Measurements from ENCODE around the gene MRPS21. TPM values are rescaled to one million over a fixed set of nuclear protein-coding genes. Genes with fewer than 3 reads are reported as not detected.
A peak's percentile ranks its signal among the peaks of the same experiment; 100 is the strongest.

The MRPS21 gene
- total and polyA plus RNA-seq, 12 donors = 28.9 to 367 (median 92.0) TPM

DNA sequence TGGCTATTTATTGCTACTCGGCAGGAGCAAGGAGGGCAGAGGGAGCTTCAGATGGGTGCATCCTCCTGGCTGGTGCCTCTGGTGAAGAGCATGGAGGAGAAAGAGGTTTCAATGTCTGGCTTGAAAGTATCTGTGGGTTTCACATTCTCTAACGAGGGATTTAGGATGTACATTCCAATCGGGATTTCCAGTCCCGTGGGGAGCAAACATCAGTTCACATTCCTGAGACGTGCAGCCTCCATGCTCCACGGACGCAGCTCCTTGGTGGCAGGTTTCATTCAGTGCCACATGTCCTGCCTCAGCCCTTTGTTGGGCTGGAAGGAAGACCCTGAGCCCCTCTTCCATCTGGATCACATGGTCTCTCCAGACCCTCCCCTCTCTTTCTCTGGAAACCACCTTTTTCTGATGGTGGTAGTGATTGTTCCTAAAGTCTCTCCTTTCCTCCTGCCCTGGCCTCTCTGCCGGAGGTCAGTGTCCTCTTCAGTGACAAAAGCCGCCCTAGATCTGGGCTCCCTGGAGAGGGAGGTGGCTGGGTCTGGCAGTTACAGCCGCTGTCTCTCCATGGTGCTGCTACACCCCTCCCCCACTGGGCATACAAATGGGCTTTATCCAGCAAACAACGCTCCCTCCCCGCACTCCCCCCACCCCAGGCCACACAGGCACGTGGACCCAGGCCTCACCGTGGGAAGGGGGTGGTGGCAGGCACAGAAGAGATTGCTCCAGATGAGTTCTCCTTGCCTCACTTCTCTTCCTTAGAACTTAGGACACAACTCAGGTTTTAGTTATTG is 36.9 kb upstream of the MRPS21 start:
- intact Hi-C loops (cut with DNase I) = no loop called here
- TF ChIP-seq, protein P1, sequence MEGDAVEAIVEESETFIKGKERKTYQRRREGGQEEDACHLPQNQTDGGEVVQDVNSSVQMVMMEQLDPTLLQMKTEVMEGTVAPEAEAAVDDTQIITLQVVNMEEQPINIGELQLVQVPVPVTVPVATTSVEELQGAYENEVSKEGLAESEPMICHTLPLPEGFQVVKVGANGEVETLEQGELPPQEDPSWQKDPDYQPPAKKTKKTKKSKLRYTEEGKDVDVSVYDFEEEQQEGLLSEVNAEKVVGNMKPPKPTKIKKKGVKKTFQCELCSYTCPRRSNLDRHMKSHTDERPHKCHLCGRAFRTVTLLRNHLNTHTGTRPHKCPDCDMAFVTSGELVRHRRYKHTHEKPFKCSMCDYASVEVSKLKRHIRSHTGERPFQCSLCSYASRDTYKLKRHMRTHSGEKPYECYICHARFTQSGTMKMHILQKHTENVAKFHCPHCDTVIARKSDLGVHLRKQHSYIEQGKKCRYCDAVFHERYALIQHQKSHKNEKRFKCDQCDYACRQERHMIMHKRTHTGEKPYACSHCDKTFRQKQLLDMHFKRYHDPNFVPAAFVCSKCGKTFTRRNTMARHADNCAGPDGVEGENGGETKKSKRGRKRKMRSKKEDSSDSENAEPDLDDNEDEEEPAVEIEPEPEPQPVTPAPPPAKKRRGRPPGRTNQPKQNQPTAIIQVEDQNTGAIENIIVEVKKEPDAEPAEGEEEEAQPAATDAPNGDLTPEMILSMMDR (IDR thresholded peaks at IDR 0.05) = no peak
- no peak for TF ChIP-seq POLR2A (IDR thresholded peaks at IDR 0.05)
- Histone ChIP-seq H3K36me3 (replicated peaks in 1 of 2) (no peaks in the 10 kb centered on the region), H3K4me3 (peak overlapping the region in 1 of 4 donors; percentile 42), H3K4me1 (replicated peaks in 1 of 2) (peaks cover 21 to 24% of the 10 kb centered on the region in 2 donors), H3K27me3 (no peaks in the 10 kb centered on the region), H3K9me3 (replicated peaks in 1 of 3) (no peaks in the 10 kb centered on the region), H3K27ac (peak overlapping the region in 3 of 5 donors; percentile 60 to 85 (median 82))
- no peak for DNase-seq
- WGBS, 4 donors = 47 to 54% (median 48%) methylated on average over 13 to 14 of the region's 14 CpGs

DNA sequence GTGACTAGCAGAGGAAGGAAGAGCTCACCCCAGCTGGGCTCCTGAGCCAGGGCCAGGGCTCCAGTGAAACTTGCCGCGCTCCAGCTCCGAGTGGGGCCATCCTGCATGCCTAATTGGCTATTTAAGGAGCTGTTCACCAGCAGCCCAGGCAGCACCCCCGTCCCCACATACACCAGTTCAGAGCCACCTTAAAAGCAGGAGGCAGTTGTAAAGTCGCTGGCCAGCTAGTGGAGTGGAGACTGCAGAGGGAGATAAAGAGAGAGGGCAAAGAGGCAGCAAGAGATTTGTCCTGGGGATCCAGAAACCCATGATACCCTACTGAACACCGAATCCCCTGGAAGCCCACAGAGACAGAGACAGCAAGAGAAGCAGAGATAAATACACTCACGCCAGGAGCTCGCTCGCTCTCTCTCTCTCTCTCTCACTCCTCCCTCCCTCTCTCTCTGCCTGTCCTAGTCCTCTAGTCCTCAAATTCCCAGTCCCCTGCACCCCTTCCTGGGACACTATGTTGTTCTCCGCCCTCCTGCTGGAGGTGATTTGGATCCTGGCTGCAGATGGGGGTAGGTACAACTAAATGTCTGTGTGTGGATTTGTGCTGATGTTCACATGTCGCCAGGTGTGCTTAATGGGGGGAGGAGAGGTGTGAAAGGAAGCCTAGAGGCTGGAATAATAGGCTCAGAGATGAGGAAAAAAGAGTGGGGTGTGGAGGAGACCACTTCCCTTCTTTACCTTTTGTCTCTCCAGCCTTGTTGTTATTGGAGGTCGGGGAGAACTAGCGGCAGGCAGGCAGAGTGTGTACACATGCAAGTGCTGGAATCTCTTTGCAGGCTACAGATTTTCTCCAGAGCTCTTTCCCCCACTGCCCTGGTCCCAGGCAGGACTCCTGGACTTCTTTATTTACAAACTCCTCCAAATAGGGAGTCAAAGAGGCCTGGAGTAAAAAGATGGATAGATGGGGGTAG is 35.8 kb upstream of the MRPS21 start, which contains the start of gene CA14:
Gene CA14, plus strand, starts transcription at position 151 of the 962 bp plus-strand sequence. Its CDS starts 355 bp downstream, at position 506.
- TF ChIP-seq, protein P1 (IDR thresholded peaks at IDR 0.05) = no peak
- TF ChIP-seq POLR2A (IDR thresholded peaks at IDR 0.05) = no peak
- WGBS, 4 donors = 64 to 77% (median 74%) methylated on average over 10 to 13 of the region's 13 CpGs
- Histone ChIP-seq H3K36me3 (replicated peaks in 1 of 2) (no peaks in the 10 kb centered on the region), H3K4me1 (replicated peaks in 1 of 2) (peaks cover 21 to 24% of the 10 kb centered on the region in 2 donors), H3K4me3 (no peak within 1 kb of the TSS), H3K27me3 (no peaks in the 10 kb centered on the region), H3K27ac (peak within 1 kb of the TSS in 3 of 5 donors; percentile 60 to 85 (median 82)), H3K9me3 (replicated peaks in 1 of 3) (no peaks in the 10 kb centered on the region)
- intact Hi-C loops (cut with DNase I) = no loop called here
- DNase-seq = no peak

DNA sequence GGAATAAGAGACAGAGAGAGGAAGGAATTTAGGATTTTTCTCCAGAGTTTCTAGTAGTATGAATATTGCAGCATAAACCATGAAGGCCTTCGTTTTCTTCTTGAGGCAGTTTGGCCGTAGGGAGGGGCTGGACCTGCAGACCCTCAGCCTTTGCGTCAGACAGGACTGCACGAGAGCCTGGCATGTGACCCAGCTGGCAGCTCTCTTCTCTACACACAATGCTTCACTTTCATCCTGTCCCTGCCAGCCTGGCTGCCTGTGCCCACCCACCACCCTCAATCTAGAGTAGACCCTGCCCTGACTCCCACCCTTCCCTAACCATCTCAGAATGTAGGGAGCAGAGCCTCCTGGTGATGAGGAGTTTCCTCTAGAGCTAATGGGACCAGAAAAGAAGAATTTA is 34.4 kb upstream of the MRPS21 start:
- no peaks in the 10 kb centered on the region for H3K9me3 ChIP-seq (replicated peaks in 1 of 3)
- WGBS, 4 donors = 36 to 58% (median 52%) methylated on average over 4 of the region's 4 CpGs
- H3K27me3 ChIP-seq = no peaks in the 10 kb centered on the region
- H3K27ac ChIP-seq = peak overlapping the region in 2 of 5 donors; percentile 39 to 65
- peaks cover 0 to 3% of the 10 kb centered on the region in 2 donors for H3K36me3 ChIP-seq (replicated peaks in 1 of 2)
- intact Hi-C loops (cut with DNase I) = no loop called here
- H3K4me1 ChIP-seq (replicated peaks in 1 of 2) = peaks cover 21 to 24% of the 10 kb centered on the region in 2 donors
- TF ChIP-seq POLR2A (IDR thresholded peaks at IDR 0.05) = no peak
- TF ChIP-seq, protein P1 (IDR thresholded peaks at IDR 0.05) = no peak
- H3K4me3 ChIP-seq = no peak overlapping the region
- peak in 2 of 7 donors; percentile 18 to 36 for DNase-seq

All from adrenal gland (tissue), 12 donors.